Measurements from ENCODE around the gene CHD6. TPM values are rescaled to one million over a fixed set of nuclear protein-coding genes. Genes with fewer than 3 reads are reported as not detected.
A peak's percentile ranks its signal among the peaks of the same experiment; 100 is the strongest.

The CHD6 gene
- total and polyA plus RNA-seq, 2 experiments from 2014 or later = 41.0 to 158 TPM

GRCh38 chr20:41540459-41540858 lies 77.7 kb downstream of the CHD6 start:
- Histone ChIP-seq H3K9me2 (ENCODE audit: insufficient read depth) (no peaks in the 10 kb centered on the region), H3K79me2 (replicated peaks; ENCODE audit: insufficient read depth) (peaks cover 78% of the 10 kb centered on the region), H3F3A (replicated peaks; ENCODE audit: low read depth) (no peaks in the 10 kb centered on the region), H3K4me1 (ENCODE audit: insufficient read depth) (no peaks in the 10 kb centered on the region), H3K36me3 (ENCODE audit: insufficient read depth) (no peaks in the 10 kb centered on the region; the same call in 1 of the 2 replicates), H3K27ac (ENCODE audit: low read depth) (no peak overlapping the region), H3K4me3 (no peak overlapping the region), H3K27me3 (ENCODE audit: insufficient read depth) (no peaks in the 10 kb centered on the region), H2AFZ (no peak overlapping the region), H3K4me2 (no peak overlapping the region), H4K20me1 (replicated peaks; ENCODE audit: insufficient read depth) (peaks cover 10% of the 10 kb centered on the region)
- H3K4me3 Mint-ChIP-seq = no peak overlapping the region
- peaks cover 4% of the 10 kb centered on the region; the same call in 2 of the 3 replicates for H3K4me1 Mint-ChIP-seq
- DNase-seq (ENCODE audit: low spot score) (no peak), ATAC-seq (no peak; the same call in 2 of the 3 replicates)
- H3K9me3 Mint-ChIP-seq = peaks cover 16% of the 10 kb centered on the region
- H3K27ac Mint-ChIP-seq = no peak overlapping the region
- TF ChIP-seq ZNF462 (CRISPR knock-in tag; IDR thresholded peaks at IDR 0.05) (no peak), CREB1 (CRISPR knock-in tag; IDR thresholded peaks at IDR 0.05; ENCODE audit: low read depth) (no peak), CTCF (conservative IDR thresholded peaks at IDR 0.05; ENCODE audit: low read depth in 2 of 2) (peak; percentile 17 to 19; a peak in 1 of 4 replicates)
- H3K27me3 Mint-ChIP-seq (ENCODE audit: insufficient read depth, low read depth, poor library complexity) = peaks cover 2% of the 10 kb centered on the region
- peaks cover 28% of the 10 kb centered on the region for H3K36me3 Mint-ChIP-seq (ENCODE audit: low read depth)
